GM12878 (cell line): ENCODE measurements around the gene CAPN9. TPM values are rescaled to one million over a fixed set of nuclear protein-coding genes. Genes with fewer than 3 reads are reported as not detected.

Experiments
- ATAC-seq: fragments of 200-7000 bp; cut with Tn5 transposase; 3 replicates; pipeline ENCODE4 v1.9.1; 2020; ENCODE audit warnings: mild to moderate bottlenecking, moderate library complexity
- BruUV-seq: library from RNA; stranded (reverse); fragments of 400-500 nt; replicated peaks from 2 replicates; lab custom pipeline; 2021; lab: Mats Ljungman, UMichigan
- CTCF ChIA-PET: fragments of 300-600 bp; sonication (Branson Sonifier 250); formaldehyde crosslinking; extraction: SDS; loops from one replicate; lab custom pipeline; 2021; ENCODE audit warnings: inconsistent platforms; lab: Yijun Ruan, JAX
- POLR2A ChIA-PET: fragments of 350-600 bp; formaldehyde crosslinking; extraction: SDS; loops from one replicate; lab custom pipeline; 2021; ENCODE audit warnings: inconsistent platforms; lab: Charles Lee
- RAD21 ChIA-PET: fragments of 300-600 bp; sonication (Branson Sonifier 250); formaldehyde crosslinking; loops from one replicate; lab custom pipeline; 2023; ENCODE audit warnings: antibody characterized with exemption; ENCODE audit not compliant: unreplicated experiment; lab: Charles Lee
- SMC1A ChIA-PET: fragments of 300-600 bp; sonication (Branson Sonifier 250); formaldehyde crosslinking; loops from one replicate; lab custom pipeline; 2023; ENCODE audit not compliant: unreplicated experiment, uncharacterized antibody; lab: Charles Lee
- DNase-seq: peaks from one replicate; pipeline ENCODE4 v3.0.0-alpha.2; 2011; ENCODE audit warnings: low read depth, low spot score
- FAIRE-seq: peaks from 3 replicates; lab custom pipeline; 2011; peaks lifted over from hg19 to GRCh38; lab: Jason Lieb, UNC
- H2AFZ ChIP-seq: 2 replicates; pipeline ENCODE4 v1.6.0; 2011; ENCODE audit warnings: low read depth, low read length, control low read depth; ENCODE audit not compliant: control insufficient read depth
- H3K27ac ChIP-seq: 2 replicates; pipeline ENCODE4 v1.5.1; 2011; ENCODE audit warnings: control low read depth; ENCODE audit not compliant: control insufficient read depth, insufficient read depth
- H3K27me3 ChIP-seq, 2 experiments: replicated peaks in 1 of 2; 2 replicates each; pipeline versions ENCODE4 v1.6.0 to v1.6.1; 2011; ENCODE audit warnings: low read length in 1 of 2; ENCODE audit not compliant: control insufficient read depth in 2 of 2, insufficient read depth in 2 of 2
- H3K36me3 ChIP-seq, 2 experiments: 2 replicates each; pipeline ENCODE4 v1.5.1; 2011; ENCODE audit warnings: low read length in 1 of 2; ENCODE audit not compliant: control insufficient read depth in 2 of 2, insufficient read depth in 2 of 2
- H3K4me1 ChIP-seq: 2 replicates; pipeline ENCODE4 v1.6.1; 2011; ENCODE audit warnings: mild to moderate bottlenecking, low read length, moderate library complexity, mixed read lengths; ENCODE audit not compliant: control insufficient read depth, insufficient read depth
- H3K4me2 ChIP-seq: 2 replicates; pipeline ENCODE4 v1.6.0; 2011; ENCODE audit warnings: control low read depth; ENCODE audit not compliant: control insufficient read depth, insufficient read depth
- H3K4me3 ChIP-seq: fragments of 200-600 bp; sonication (generic); 2 replicates; pipeline ENCODE4 v1.5.1; 2016
- H3K79me2 ChIP-seq: 2 replicates; pipeline ENCODE4 v1.6.0; 2011; ENCODE audit warnings: low read length; ENCODE audit not compliant: control insufficient read depth, insufficient read depth
- H3K9ac ChIP-seq: 2 replicates; pipeline ENCODE4 v1.8.0; 2011; ENCODE audit warnings: low read length, control low read depth, mixed read lengths; ENCODE audit not compliant: control insufficient read depth, insufficient read depth
- H3K9me3 ChIP-seq: replicated peaks from 3 replicates; pipeline ENCODE4 v1.5.1; 2011; ENCODE audit warnings: mild to moderate bottlenecking, low read length; ENCODE audit not compliant: control insufficient read depth, insufficient read depth
- H4K20me1 ChIP-seq: 2 replicates; pipeline ENCODE4 v1.6.0; 2011; ENCODE audit not compliant: control insufficient read depth, insufficient read depth
- E2F4 ChIP-seq: IDR thresholded peaks from 2 replicates; pipeline ENCODE4 v1.6.1; 2012; ENCODE audit warnings: low read depth, low read length, improper control_type of control experiment
- MEF2B ChIP-seq: fragments of 450-650 bp; IDR thresholded peaks from 2 replicates; pipeline ENCODE4 v1.6.1; 2018; ENCODE audit warnings: mild to moderate bottlenecking, moderate library complexity; ENCODE audit not compliant: partially characterized antibody, poor library complexity, severe bottlenecking
- NR2F1 ChIP-seq: fragments of 450-650 bp; conservative IDR thresholded peaks from 2 replicates; pipeline ENCODE4 v1.6.1; 2017; ENCODE audit warnings: mild to moderate bottlenecking
- PBX3 ChIP-seq: IDR thresholded peaks from 2 replicates; pipeline ENCODE4 v1.6.1; 2011; ENCODE audit warnings: mild to moderate bottlenecking, low read depth, low read length, moderate library complexity; ENCODE audit not compliant: insufficient replicate concordance
- SPI1 ChIP-seq: IDR thresholded peaks from 2 replicates; pipeline ENCODE4 v1.6.1; 2011; ENCODE audit warnings: low read depth, mild to moderate bottlenecking, low read length, moderate library complexity, borderline replicate concordance; ENCODE audit not compliant: insufficient read depth
- SREBF2 ChIP-seq: IDR thresholded peaks from 2 replicates; pipeline ENCODE4 v1.6.1; 2012; ENCODE audit warnings: mild to moderate bottlenecking, low read length
- ZNF207 ChIP-seq: fragments of 450-650 bp; IDR thresholded peaks from 2 replicates; pipeline ENCODE4 v1.6.1; 2014; ENCODE audit warnings: antibody characterized with exemption, mild to moderate bottlenecking, borderline replicate concordance
- WGBS: methylation state at CpG from one replicate; pipeline ENCODE4 v1.1.6; 2016; ENCODE audit warnings: low lambda C conversion rate; ENCODE audit not compliant: insufficient replicate concordance, insufficient coverage; ENCODE audit errors: missing lambda C conversion rate; 5-methylcytosine and 5-hydroxymethylcytosine counted together
- in situ Hi-C: fragments of 300-500 bp; cut with MboI; formaldehyde crosslinking; loops from 9 replicates; pipeline ENCODE4 v1.14.3; 2018; ENCODE audit warnings: mixed read lengths
- intact Hi-C: fragments of 100-400 bp; cut with micrococcal nuclease; formaldehyde crosslinking; loops from one replicate; pipeline ENCODE4 v1.14.2; 2022; ENCODE audit not compliant: unreplicated experiment
- polyA plus RNA-seq, 11 experiments: library from polyadenylated mRNA; depleted of rRNA in 4 of 11; unstranded in 6 of 11; stranded (reverse) in 5 of 11; fragments of >200 nt; fragmentation: Nextera tagmentation in 4 of 11; fragmentation: Illumina TruSeq in 1 of 11; extraction: Ambion mirVana in 4 of 11; extraction: Trizol in 1 of 11; gene quantifications; 1 replicate in 1 of 11; 2 replicates in 10 of 11; pipeline versions ENCODE4 v1.2.1 to v1.2.3, GENCODE V29; 2011 to 2016; ENCODE audit warnings: inconsistent platforms in 2 of 11, missing spikeins in 2 of 11, low read depth in 1 of 11
- total RNA-seq, 4 experiments: library from RNA; depleted of rRNA in 3 of 4; stranded (reverse); fragments of >200 nt in 3 of 4; fragmentation: Illumina TruSeq in 1 of 4; extraction: Trizol in 1 of 4; gene quantifications; 2 replicates each; pipeline versions ENCODE4 v1.2.1 to v1.2.3, GENCODE V29; 2013 to 2021
- TF ChIP-seq, protein P1 (sequence below): IDR thresholded peaks from 2 replicates; pipeline ENCODE4 v1.6.1; 2012; ENCODE audit warnings: mild to moderate bottlenecking, low read depth, low read length
- TF ChIP-seq, protein P2 (sequence below): fragments of 450-650 bp; formaldehyde crosslinking; IDR thresholded peaks from 2 replicates; pipeline ENCODE4 v1.5.0; 2022; ENCODE audit warnings: mild to moderate bottlenecking, missing genetic modification characterization

CAPN9 gene
- total and polyA plus RNA-seq, 10 of the 15 experiments (the other 5 are each of a cell fraction or from before 2014, with no cell fraction given) = not detected

- no peak for TF ChIP-seq E2F4
- TF ChIP-seq MEF2B = no peak
- TF ChIP-seq PBX3 = no peak
- TF ChIP-seq, protein P1, sequence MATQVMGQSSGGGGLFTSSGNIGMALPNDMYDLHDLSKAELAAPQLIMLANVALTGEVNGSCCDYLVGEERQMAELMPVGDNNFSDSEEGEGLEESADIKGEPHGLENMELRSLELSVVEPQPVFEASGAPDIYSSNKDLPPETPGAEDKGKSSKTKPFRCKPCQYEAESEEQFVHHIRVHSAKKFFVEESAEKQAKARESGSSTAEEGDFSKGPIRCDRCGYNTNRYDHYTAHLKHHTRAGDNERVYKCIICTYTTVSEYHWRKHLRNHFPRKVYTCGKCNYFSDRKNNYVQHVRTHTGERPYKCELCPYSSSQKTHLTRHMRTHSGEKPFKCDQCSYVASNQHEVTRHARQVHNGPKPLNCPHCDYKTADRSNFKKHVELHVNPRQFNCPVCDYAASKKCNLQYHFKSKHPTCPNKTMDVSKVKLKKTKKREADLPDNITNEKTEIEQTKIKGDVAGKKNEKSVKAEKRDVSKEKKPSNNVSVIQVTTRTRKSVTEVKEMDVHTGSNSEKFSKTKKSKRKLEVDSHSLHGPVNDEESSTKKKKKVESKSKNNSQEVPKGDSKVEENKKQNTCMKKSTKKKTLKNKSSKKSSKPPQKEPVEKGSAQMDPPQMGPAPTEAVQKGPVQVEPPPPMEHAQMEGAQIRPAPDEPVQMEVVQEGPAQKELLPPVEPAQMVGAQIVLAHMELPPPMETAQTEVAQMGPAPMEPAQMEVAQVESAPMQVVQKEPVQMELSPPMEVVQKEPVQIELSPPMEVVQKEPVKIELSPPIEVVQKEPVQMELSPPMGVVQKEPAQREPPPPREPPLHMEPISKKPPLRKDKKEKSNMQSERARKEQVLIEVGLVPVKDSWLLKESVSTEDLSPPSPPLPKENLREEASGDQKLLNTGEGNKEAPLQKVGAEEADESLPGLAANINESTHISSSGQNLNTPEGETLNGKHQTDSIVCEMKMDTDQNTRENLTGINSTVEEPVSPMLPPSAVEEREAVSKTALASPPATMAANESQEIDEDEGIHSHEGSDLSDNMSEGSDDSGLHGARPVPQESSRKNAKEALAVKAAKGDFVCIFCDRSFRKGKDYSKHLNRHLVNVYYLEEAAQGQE = no peak
- TF ChIP-seq SREBF2 = no peak
- TF ChIP-seq, all 136 proteins: peak for 0
Observed at GRCh38 chr1:230822092-230822581, 74.9 kb downstream of the CAPN9 start (continued).

- Histone ChIP-seq H3K79me2 (no peaks in the 10 kb centered on the region), H3K4me2 (no peak overlapping the region), H3K36me3 (no peaks in the 10 kb centered on the region), H3K4me1 (no peaks in the 10 kb centered on the region), H3K9ac (no peak overlapping the region), H3K4me3 (no peak overlapping the region), H2AFZ (no peak overlapping the region), H3K27ac (no peak overlapping the region), H4K20me1 (no peaks in the 10 kb centered on the region), H3K9me3 (no peaks in the 10 kb centered on the region), H3K27me3 (peaks cover 0 to 2% of the 10 kb centered on the region in 2 experiments; a peak in 1 of 4 replicates)
- SMC1A ChIA-PET = interaction anchor here (0.5 kb wide), 1 partner anchor 1300 kb away, joined by 4 read pairs; no protein-coding TSS in a partner anchor
- RAD21 ChIA-PET = no interaction called here
- 41% methylated on average over 6 of the region's 6 CpGs for WGBS
- POLR2A ChIA-PET = no interaction called here
- no TSS peak for BruUV-seq
- ATAC-seq = no peak
- CTCF ChIA-PET = no interaction called here
- TF ChIP-seq, protein P2, sequence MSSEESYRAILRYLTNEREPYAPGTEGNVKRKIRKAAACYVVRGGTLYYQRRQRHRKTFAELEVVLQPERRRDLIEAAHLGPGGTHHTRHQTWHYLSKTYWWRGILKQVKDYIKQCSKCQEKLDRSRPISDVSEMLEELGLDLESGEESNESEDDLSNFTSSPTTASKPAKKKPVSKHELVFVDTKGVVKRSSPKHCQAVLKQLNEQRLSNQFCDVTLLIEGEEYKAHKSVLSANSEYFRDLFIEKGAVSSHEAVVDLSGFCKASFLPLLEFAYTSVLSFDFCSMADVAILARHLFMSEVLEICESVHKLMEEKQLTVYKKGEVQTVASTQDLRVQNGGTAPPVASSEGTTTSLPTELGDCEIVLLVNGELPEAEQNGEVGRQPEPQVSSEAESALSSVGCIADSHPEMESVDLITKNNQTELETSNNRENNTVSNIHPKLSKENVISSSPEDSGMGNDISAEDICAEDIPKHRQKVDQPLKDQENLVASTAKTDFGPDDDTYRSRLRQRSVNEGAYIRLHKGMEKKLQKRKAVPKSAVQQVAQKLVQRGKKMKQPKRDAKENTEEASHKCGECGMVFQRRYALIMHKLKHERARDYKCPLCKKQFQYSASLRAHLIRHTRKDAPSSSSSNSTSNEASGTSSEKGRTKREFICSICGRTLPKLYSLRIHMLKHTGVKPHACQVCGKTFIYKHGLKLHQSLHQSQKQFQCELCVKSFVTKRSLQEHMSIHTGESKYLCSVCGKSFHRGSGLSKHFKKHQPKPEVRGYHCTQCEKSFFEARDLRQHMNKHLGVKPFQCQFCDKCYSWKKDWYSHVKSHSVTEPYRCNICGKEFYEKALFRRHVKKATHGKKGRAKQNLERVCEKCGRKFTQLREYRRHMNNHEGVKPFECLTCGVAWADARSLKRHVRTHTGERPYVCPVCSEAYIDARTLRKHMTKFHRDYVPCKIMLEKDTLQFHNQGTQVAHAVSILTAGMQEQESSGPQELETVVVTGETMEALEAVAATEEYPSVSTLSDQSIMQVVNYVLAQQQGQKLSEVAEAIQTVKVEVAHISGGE = no peak
- TF ChIP-seq SPI1 (no peak), NR2F1 (no peak), SREBF2 (no peak), ZNF207 (no peak)
- DNase-seq = no peak
- no peak for FAIRE-seq
- in situ Hi-C loops (no loop called here), intact Hi-C loops (no loop called here)
Observed at GRCh38 chr1:230823426-230823825, 76.2 kb downstream of the CAPN9 start.
